C4-2B (cell line): ENCODE results near the gene TM2D3.

Experiments used
- H3K27ac ChIP-seq: fragments of 450-650 bp; 2 replicates; pipeline ENCODE4 v1.5.1; 2017
- CTCF ChIP-seq: fragments of 450-650 bp; conservative IDR thresholded peaks from 2 replicates; pipeline ENCODE4 v1.5.1; 2017; ENCODE audit warnings: mild to moderate bottlenecking
- ZFX ChIP-seq: fragments of 450-650 bp; IDR thresholded peaks from 2 replicates; pipeline ENCODE4 v1.6.1; 2017

The TM2D3 gene

GRCh38 chr15:101623367-101624304 is 28.5 kb downstream of the TM2D3 start:
- no peak for TF ChIP-seq CTCF
- no peak for TF ChIP-seq ZFX
- H3K27ac ChIP-seq = no peak overlapping the region

GRCh38 chr15:101621961-101622360 is 30.2 kb downstream of the TM2D3 start:
- H3K27ac ChIP-seq = no peak overlapping the region
- TF ChIP-seq ZFX = no peak
- no peak for TF ChIP-seq CTCF

- H3K27ac ChIP-seq = no peak overlapping the region
- TF ChIP-seq ZFX (no peak), CTCF (no peak)
Observed at GRCh38 chr15:101620671-101621070, 31.5 kb downstream of the TM2D3 start.

- no peak overlapping the region for H3K27ac ChIP-seq
- TF ChIP-seq CTCF (no peak), ZFX (no peak)
Observed at GRCh38 chr15:101619615-101619865, 32.6 kb downstream of the TM2D3 start.

- no peak overlapping the region for H3K27ac ChIP-seq
- no peak for TF ChIP-seq ZFX
- TF ChIP-seq CTCF = no peak
Observed at GRCh38 chr15:101618851-101619614, 33.1 kb downstream of the TM2D3 start.

- no peak overlapping the region for H3K27ac ChIP-seq
- TF ChIP-seq CTCF (no peak), ZFX (no peak)
Observed at GRCh38 chr15:101618076-101618475, 34.1 kb downstream of the TM2D3 start.

GRCh38 chr15:101617390-101617965 is 34.7 kb downstream of the TM2D3 start:
- TF ChIP-seq ZFX (no peak), CTCF (no peak)
- no peak overlapping the region for H3K27ac ChIP-seq
